H1 (cell line): ENCODE results near the gene ATM. TPM values are rescaled to one million over a fixed set of nuclear protein-coding genes. Genes with fewer than 3 reads are reported as not detected.

ENCODE experiments used
- BCL11A ChIP-seq, 2 experiments: IDR thresholded peaks; one replicate each; pipeline ENCODE4 v1.6.1; 2011; ENCODE audit warnings: low read depth in 2 of 2, low read length in 2 of 2, mild to moderate bottlenecking in 2 of 2
- CEBPB ChIP-seq: IDR thresholded peaks from 2 replicates; pipeline ENCODE4 v1.6.1; 2012; ENCODE audit warnings: low read depth, low read length
- CHD1 ChIP-seq: IDR thresholded peaks from 2 replicates; pipeline ENCODE4 v1.6.1; 2012; ENCODE audit warnings: low read depth, low read length, improper control_type of control experiment
- EGR1 ChIP-seq: IDR thresholded peaks from 2 replicates; pipeline ENCODE4 v1.6.1; 2011; ENCODE audit warnings: low read depth, low read length, borderline replicate concordance
- MAFK ChIP-seq: IDR thresholded peaks from 2 replicates; pipeline ENCODE4 v1.6.1; 2012; ENCODE audit warnings: low read depth, mild to moderate bottlenecking, improper control_type of control experiment, low read length
- ZNF274 ChIP-seq: IDR thresholded peaks from 2 replicates; pipeline ENCODE4 v1.7.0; 2012; ENCODE audit warnings: low read length, borderline replicate concordance; ENCODE audit errors: extremely low read depth
- polyA plus RNA-seq, 7 experiments: library from polyadenylated mRNA; depleted of rRNA in 3 of 7; stranded (reverse) in 5 of 7; unstranded in 2 of 7; fragments of >200 nt in 5 of 7; fragments of 200-250 nt in 2 of 7; gene quantifications; 1 replicate in 5 of 7; 2 replicates in 1 of 7; 4 replicates in 1 of 7; pipeline versions ENCODE4 v1.2.1 to v1.2.3, GENCODE V29; 2011 to 2013; ENCODE audit warnings: missing spikeins in 2 of 7, mixed read lengths in 2 of 7
- total RNA-seq: library from RNA; stranded (reverse); fragmentation: NEBNext Ultra II Directional; extraction: Animal tissue kit (Norgen Biotek cat#: 25700); gene quantifications from 2 replicates; pipeline ENCODE4 v1.2.1, GENCODE V29; 2021

The ATM gene
- total and polyA plus RNA-seq, 2 of the 8 experiments (the other 6 are each of a cell fraction or from before 2014, with no cell fraction given), result 14.9 to 55.4 TPM

- TF ChIP-seq EGR1 (no peak), ZNF274 (no peak), CEBPB (no peak; the same call in 1 of the 2 replicates), CHD1 (no peak), BCL11A (IDR thresholded peaks at IDR 0.05; ENCODE audit: low read depth in 2 of 2, low read length in 2 of 2) (no peak), MAFK (no peak)
Measured at GRCh38 chr11:108333403-108333899, 110.6 kb downstream of the ATM start (continued).
